SH-SY5Y (cell line): ENCODE measurements around the gene USH2A.

ENCODE experiments used
- GATA2 ChIP-seq: IDR thresholded peaks from 2 replicates; pipeline ENCODE4 v1.6.1; 2011; ENCODE audit warnings: mild to moderate bottlenecking, low read depth, low read length
- GATA3 ChIP-seq: IDR thresholded peaks from 2 replicates; pipeline ENCODE4 v1.6.1; 2011; ENCODE audit warnings: low read depth, mild to moderate bottlenecking, low read length, moderate library complexity

DNA sequence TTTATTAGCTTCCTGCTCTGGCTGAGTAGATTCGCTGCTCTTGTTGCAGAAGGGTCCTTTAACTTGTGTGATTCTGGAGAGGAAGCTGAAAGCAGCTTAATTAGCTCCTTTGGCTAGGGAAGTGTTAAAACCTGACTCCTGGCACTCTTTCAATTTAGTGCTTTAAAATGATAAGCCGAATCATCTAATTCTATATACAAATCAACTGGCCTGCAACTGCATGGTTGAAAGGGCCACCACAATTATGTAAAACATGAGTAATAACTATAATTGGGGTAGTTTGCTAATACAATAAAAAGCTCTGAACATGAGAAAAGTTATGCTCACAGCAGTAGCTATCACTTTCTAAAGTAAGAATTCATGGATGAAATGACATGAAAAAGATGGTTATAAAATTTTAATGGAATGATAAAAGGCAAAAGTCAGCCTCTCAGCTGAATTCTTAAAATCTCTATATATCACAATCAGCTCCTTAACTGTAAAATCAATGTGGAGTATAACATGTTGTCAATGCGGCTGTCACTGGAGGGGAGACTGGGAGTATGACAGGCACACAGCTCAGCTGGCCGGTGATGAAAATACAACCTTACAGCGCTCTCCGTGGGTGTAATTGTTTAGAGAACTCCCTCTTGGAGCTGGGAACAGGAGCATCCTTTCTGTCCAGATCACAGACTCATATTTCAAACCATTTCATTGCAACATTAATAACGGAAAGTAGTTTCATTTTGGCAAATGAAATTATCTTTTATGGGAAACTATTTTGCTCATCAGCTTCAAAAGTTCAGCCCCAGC is 531.8 kb downstream of the USH2A start:
- TF ChIP-seq GATA2 = no peak
- no peak for TF ChIP-seq GATA3
